Hepatocyte (in vitro differentiated cells): ENCODE results near the gene POLR1E.

Experiments
- EZH2phosphoT487 ChIP-seq: fragments of 200-600 bp; sonication (generic); IDR thresholded peaks from one replicate; pipeline ENCODE4 v1.6.1; 2018; ENCODE audit warnings: antibody characterized with exemption, mild to moderate bottlenecking, low read depth, moderate library complexity; ENCODE audit not compliant: unreplicated experiment, severe bottlenecking
- TF ChIP-seq, protein P1 (sequence below): fragments of 200-600 bp; sonication (generic); IDR thresholded peaks from 2 replicates; pipeline ENCODE4 v1.5.1; 2016; ENCODE audit warnings: antibody characterized with exemption, mild to moderate bottlenecking; ENCODE audit not compliant: poor library complexity

DNA sequence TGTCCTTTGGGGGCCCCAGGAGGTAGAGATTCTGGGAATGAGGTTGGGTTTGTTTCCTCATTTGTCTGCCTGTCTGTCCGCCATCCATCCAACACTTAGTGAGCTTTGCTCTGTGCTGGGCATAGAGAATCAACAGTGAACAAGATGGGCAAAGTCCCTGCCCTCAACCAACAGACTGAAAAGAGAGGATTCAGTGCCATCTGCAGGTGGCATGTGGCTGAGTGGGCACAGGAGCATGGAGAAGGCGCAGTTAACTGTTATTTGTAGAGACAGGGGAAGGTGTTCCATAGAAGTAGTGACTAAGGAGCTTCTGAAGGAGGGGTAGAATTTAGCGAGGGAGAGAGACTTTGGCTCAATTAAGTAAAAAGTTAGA is 23.1 kb downstream of the POLR1E start:
- no peak for TF ChIP-seq EZH2phosphoT487
- TF ChIP-seq, protein P1, sequence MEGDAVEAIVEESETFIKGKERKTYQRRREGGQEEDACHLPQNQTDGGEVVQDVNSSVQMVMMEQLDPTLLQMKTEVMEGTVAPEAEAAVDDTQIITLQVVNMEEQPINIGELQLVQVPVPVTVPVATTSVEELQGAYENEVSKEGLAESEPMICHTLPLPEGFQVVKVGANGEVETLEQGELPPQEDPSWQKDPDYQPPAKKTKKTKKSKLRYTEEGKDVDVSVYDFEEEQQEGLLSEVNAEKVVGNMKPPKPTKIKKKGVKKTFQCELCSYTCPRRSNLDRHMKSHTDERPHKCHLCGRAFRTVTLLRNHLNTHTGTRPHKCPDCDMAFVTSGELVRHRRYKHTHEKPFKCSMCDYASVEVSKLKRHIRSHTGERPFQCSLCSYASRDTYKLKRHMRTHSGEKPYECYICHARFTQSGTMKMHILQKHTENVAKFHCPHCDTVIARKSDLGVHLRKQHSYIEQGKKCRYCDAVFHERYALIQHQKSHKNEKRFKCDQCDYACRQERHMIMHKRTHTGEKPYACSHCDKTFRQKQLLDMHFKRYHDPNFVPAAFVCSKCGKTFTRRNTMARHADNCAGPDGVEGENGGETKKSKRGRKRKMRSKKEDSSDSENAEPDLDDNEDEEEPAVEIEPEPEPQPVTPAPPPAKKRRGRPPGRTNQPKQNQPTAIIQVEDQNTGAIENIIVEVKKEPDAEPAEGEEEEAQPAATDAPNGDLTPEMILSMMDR: no peak
